T47D (cell line): ENCODE results near the gene TOPORS.
A peak's percentile ranks its signal among the peaks of the same experiment; 100 is the strongest.

Experiments used
- DNase-seq, 2 experiments: peaks; one replicate each; pipeline versions ENCODE4 v3.0.0 to v3.0.0-alpha.2; 2011 to 2012; ENCODE audit warnings: low read depth in 1 of 2, low spot score in 1 of 2
- JUND ChIP-seq: IDR thresholded peaks from 2 replicates; pipeline ENCODE4 v1.6.1; 2012; ENCODE audit warnings: low read depth
- in situ Hi-C: cut with HindIII; loops from 2 replicates; pipeline ENCODE4 v1.10.0; 2016; ENCODE audit warnings: low sequenced_read_pairs, low pct_unique_long_range_greater_than_20kb

TOPORS gene

DNA sequence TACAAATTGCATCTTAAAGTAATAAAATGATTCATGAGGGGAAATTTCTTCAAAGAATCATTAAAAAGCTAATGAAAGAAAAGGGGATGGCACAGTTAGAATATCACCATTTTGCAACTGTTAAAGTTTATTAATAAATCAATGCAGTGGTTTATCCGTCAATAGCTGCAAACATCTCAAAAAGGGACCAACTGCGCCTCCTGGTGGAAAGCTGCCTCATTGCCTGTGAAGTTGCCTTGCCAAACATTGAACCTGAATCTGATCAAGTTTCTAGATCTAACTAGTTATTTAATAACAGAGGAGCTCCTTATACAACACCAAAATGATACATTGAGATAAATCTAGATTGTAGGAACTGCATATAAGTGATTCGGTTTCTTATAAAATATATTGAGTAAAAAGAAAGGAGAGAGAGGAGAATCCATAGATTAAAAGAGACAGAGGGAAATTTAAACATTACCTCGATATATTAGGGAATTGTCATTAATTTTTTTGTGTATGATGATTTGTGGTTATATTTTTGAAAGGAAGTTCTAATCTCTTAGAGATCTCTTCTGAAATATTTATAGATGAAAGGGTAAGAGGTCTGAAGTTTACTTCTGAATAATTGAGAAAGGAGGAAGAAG, 27.4 kb upstream of the TOPORS start:
- TF ChIP-seq JUND: no peak
- peak in 1 of 2 experiments; percentile 64 for DNase-seq
- in situ Hi-C loops: no loop called here

DNA sequence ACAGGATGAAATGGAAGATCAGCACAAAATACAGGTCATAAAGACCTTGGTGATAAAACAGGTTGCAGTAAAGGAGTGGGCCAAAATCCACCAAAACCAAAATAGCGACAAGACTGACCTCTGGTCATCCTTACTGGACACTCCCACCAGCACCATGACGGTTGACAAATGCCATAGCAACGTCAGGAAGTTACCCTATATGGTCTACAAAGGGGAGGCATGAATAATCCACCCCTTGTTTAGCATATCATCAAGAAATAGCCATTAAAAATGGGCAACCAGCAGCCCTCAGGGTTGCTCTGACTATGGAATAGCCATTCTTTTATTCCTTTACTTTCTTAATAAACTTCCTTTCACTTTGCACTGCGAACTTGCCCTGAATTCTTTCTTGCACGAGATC, 26.6 kb upstream of the TOPORS start:
- in situ Hi-C loops: no loop called here
- TF ChIP-seq JUND: no peak
- DNase-seq: no peak

DNA sequence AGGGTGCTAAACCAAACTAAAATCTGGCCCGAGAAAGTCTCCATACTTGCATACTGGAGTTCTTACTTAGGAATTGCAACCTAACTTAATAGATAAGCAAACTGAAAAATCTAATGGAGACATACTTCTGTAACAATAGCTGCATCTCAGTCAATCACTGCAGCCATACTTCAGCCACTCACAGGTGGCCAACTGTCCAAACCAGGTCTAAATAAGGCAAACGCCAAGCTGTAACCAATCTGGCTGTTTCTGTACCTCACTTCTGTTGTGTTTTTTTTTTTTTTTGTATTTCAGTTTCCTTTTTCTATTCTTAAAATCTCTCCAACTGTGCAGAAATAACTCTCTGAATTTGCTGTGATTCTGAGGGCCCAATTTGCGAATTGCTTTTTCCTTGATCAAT, 24.9 kb upstream of the TOPORS start:
- no peak for TF ChIP-seq JUND
- in situ Hi-C loops: no loop called here
- DNase-seq: no peak

DNA sequence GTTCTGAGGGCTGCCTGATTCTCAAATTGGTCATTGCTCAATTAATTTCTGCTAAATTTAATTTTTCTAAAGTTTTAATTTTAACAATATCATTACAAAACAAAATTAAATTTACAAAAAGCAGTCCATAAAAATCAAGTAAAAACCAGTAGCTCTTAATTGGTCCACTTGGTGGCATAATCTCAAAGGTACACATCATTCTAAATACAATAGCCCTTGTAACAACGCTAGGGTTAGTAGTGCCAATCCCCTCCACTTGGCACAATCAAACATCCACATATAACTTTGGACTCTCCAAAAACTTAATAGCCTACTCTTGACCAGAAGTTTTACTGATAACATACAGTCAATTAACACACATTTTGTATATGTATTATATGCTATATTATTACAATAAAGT, 22.5 kb upstream of the TOPORS start:
- in situ Hi-C loops: no loop called here
- TF ChIP-seq JUND: no peak
- no peak for DNase-seq

DNA sequence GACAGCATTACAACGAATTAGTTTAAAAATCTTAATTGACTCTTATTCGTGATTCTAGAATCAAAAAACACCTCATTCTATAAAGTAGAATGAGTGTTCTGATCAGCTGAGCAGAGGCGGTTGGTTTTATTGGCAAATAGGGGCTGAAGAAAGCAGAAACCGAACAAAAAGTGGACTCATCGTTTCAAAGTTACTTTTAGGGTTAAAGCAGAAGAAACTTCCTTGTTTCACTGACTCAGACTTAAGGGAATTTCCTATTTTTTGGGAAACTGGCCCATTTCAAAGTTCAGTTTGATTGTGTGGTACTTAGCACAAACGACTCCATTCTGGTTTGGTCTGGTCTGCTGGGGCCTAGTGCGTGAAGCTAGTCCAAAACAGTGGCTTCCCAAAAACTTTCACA, 21.4 kb upstream of the TOPORS start:
- TF ChIP-seq JUND: no peak
- no peak for DNase-seq
- in situ Hi-C loops: no loop called here

DNA sequence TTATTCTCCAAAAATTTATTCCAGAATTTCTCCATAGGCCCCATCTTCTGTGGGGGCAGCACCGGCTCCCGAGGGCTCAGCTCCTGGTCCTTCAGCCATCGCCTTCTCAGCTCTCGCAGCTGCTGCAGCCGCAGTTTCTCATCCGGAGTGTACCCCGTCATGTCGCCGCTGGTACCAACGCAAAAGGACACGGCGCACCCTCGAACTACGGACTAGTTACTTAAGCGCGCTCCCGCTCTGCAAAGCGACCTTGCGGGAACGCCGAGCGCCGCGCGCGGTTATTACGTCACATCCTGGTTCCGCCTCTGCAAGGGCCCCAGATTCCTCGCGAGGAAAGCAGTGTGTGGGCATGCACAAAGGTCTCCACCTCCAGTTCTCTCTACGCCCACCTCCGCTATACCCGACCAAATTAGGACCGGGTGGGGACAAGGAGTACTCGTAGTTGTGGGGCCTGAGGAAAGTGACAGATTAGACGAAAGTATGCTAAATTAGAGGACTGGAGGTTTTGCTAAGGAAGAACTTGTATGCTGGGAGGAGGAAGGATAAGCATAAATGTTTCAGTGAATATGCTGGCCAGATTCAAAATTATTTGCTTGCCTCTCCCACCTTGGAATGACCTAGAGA, 20.6 kb upstream of the TOPORS start, which contains the start of gene NDUFB6:
TSS of gene NDUFB6 (minus strand) at position 260 of the 624 bp plus-strand sequence. CDS start at position 161, 99 bp downstream.
- TF ChIP-seq JUND: no peak
- in situ Hi-C loops: no loop called here
- peak; percentile 67 to 91 for DNase-seq

DNA sequence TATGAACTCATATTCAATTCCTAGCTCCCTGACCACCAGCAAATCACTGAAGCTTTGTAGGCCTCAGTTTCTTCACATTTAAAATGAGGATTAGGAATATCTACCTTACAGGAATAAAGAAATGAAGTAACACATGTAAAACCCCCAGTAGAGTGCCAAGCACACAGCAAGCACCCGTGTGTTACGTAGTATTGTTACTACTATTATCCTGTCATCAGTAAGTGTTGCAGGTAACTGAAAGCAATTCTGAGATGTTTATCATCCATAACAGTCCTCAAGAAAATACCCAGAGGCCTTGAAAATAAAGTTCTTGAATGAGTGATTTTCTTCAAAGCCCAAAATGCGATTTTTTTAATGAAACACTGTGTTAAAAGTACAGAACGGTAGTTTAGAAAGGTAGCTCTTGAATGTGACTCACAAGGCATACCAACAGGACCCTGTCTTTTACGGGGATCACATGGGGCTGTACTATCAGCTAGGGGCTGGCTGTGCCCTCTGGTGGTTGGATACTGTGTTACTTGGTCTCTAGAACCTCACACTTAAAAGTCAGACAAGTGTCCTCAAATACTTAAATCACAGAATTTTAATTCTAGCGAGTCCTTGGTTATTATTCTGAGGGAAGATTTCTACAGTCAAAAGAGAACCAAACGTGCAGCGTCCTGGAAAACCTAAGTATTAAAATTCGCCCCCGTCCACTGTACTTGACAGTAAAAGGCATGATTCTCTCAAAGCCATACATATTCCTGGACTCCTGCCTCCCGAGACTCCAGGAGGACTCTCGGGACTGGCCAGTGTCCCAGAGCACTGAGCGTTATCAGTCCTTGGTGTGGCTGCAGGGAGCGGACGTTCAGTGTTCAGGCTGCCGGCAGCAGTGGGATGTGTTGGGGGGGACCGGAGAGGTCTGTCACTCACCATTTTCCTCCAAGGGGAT, 19.8 kb upstream of the TOPORS start:
- no peak for TF ChIP-seq JUND
- in situ Hi-C loops: no loop called here
- peak in 1 of 2 experiments; percentile 54 for DNase-seq

DNA sequence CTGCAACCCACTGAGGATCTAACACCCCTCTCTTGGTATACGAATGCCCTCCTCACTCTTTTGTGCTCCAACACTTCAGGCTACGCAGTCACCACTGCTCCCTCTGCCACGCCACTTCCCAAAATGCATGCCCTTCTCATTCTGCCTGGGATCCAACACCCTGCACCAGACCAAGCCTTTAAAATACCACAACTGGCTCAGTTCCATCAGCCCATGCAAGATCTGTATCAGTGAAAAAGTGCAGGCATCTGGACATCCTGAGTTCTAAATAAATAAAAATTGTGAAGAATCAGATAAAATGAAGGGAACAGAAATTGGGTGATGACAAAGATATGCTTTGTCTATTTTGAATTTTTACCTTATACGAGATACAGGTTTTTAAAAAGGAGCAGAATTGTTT, 17.9 kb upstream of the TOPORS start:
- in situ Hi-C loops: no loop called here

DNA sequence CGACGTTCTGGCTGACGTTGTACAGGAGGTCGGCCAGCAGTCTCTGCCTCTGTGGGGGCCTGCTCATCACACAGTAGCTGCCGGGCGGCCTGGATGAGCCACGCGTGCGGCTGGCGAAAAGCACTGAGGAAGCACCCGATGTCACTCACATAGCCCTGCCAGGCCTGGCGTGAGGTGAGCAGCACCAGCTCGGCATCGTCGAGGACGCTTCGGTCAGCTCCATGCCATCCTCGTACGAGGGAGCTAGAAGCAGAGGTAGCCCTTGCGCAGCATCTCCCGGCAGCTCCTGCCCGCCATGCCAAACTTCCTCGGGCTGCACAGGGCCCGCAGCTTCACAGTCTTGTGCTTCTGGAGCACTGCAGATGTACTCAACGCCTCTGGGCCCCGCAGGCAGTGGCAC, 14.4 kb upstream of the TOPORS start:
- in situ Hi-C loops: no loop called here
- no peak for DNase-seq
- TF ChIP-seq JUND: no peak

More for the DNA sequence above, 17.9 kb upstream of the TOPORS start:
- no peak for DNase-seq
- no peak for TF ChIP-seq JUND

DNA sequence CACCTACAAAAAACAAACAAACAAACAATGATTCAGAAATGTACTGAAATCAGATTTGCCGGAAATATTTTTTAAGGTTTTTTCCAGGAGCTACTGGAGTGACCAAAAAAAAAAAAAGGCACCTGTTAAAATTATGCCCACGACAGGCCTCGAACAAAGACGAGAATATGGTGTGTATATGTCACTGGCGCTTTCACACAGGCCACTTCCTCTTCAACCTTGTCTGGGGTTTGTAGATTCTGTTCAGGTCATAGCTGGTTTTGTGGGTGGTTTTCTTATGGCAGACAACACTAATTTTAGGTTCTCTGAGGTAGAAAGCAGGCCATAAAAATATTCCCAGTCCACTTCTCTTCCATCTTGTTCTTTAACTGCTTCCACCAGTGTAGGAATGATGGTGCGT, 13.6 kb upstream of the TOPORS start:
- no peak for TF ChIP-seq JUND
- DNase-seq: no peak
- in situ Hi-C loops: no loop called here

DNA sequence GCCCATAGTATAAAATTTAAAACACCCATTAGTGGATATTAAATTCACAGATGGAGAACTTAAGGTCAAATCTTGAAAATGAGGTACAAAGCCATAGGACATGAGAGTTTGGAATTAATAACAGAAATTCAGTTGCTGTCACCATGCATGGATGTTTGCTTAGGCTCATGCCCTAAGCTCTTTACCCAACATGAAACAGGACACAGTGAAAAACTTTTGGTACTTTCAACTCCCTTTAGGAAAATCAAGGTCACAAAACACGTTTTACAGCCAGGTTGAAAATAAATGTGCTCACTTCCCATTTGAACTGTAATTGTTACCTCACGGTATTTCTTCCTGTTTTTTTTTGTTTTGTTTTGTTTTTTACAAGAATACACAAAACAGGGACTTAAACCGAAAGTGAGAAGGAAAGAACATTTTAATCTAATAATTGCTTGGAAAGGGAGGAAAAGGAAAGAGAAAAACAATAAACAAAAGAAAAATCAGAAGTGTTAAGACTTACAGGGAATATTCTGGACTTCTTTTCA, 6.1 kb upstream of the TOPORS start:
- in situ Hi-C loops: no loop called here
- no peak for DNase-seq
- TF ChIP-seq JUND: no peak

DNA sequence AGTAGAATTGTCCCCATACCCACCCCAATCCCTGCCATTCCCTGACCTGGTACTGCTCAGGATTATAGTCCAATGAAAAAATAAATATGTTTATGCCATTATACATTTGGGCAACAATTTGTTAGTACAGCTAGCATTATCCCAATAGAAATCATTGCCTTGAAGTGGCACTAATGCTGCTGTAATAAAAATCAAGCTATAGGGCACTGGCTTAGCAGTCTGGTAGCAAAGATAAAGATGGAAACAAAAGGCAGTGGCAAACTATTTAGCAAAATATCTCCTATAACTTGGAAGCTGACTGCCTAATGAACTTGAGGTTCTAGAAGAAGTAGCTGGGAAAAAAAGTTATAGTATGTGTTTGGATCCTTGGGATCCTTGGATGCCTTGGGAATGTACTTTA, 2.2 kb upstream of the TOPORS start:
- TF ChIP-seq JUND: no peak
- DNase-seq: no peak
- in situ Hi-C loops: no loop called here

DNA sequence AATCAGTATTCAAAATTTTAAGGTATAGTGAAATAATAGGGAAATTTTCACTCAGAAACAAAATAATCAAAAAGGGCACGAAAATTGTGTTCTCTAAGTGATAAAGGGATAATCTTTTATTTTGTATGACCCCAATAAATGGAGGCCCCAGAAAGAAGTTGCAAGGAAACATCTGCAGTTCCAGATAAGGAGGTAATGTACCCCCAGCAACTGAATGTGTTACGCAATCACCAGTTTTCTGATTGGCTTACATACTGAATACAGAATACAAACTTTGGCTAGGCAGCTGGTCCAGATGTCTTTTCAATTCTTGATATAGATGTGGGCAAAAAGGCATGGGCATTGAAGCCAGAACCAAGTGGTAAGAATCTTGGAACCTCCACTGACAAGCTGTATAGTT, 1.7 kb upstream of the TOPORS start:
- no peak for DNase-seq
- in situ Hi-C loops: no loop called here
- TF ChIP-seq JUND: no peak
